Measurements from ENCODE around the gene GEMIN8.

DNA sequence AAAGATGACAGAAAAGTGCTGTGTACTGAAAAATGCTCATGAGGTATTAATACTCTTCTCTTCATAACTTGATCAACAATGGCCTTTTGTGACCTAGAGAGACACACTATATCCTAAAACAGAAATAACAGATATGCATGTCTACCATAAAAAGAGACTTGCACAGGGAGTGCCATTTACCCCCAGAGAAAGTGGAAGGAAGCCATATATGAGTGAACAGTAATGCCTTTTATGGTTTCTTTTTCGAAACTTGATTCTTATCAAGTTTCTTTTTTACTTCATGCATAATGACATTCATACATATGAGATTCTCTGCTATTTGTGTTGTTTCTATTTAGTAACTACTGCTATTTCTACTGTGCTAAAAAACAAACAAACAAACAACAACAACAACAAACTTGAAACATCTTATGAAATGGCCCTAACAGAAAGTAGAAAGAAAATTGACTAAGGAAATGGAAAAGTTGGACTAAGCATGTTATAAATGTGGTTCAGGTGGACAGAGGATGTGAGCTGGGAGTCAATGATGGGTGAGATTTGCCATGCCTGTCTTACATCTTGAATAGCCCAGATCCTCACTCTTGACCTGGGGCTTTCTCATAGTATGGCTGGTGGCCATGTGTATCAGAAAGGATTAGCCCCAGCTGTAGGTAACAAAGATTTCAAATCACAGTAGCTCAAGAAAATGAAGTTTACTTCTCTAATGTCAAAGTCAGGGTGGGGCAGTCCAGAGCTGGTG is 43.8 kb downstream of the GEMIN8 start:
- TF ChIP-seq CTCF (IDR thresholded peaks at IDR 0.05; ENCODE audit: borderline replicate concordance, extremely low read depth, low read length, poor library complexity, severe bottlenecking) (no peak), EZH2 (IDR thresholded peaks at IDR 0.05; ENCODE audit: borderline replicate concordance, low read depth, low read length, severe bottlenecking) (no peak)
